Measurements from ENCODE around the gene ELP5.

DNA sequence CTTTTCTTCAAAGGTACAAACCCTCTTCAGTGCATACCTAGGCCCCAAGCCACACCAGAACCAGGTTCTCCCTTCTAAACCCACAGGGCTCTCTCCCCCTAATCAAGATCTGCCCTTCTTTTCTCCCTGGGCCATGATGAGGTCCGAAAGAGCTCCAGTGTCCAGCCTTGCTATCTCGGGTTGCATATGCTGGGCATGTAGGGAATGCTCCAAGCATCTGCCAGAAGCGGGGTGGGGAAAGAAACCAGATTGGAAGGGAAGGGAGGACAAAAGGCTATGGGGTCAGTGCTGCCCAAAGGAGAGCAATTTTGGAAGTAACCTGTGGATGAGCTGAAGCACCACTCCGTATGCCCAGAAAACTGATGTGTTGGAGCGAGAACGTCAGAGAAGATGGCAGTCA lies 2.8 kb upstream of the ELP5 start:
- TF ChIP-seq, protein P1, sequence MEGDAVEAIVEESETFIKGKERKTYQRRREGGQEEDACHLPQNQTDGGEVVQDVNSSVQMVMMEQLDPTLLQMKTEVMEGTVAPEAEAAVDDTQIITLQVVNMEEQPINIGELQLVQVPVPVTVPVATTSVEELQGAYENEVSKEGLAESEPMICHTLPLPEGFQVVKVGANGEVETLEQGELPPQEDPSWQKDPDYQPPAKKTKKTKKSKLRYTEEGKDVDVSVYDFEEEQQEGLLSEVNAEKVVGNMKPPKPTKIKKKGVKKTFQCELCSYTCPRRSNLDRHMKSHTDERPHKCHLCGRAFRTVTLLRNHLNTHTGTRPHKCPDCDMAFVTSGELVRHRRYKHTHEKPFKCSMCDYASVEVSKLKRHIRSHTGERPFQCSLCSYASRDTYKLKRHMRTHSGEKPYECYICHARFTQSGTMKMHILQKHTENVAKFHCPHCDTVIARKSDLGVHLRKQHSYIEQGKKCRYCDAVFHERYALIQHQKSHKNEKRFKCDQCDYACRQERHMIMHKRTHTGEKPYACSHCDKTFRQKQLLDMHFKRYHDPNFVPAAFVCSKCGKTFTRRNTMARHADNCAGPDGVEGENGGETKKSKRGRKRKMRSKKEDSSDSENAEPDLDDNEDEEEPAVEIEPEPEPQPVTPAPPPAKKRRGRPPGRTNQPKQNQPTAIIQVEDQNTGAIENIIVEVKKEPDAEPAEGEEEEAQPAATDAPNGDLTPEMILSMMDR (IDR thresholded peaks at IDR 0.05; ENCODE audit: low read depth, low read length, poor library complexity, severe bottlenecking): no peak
- TF ChIP-seq EZH2phosphoT487 (IDR thresholded peaks at IDR 0.05; ENCODE audit: borderline replicate concordance, low read length): no peak

All from DOHH2 (cell line).